Raji (cell line): ENCODE measurements around the gene MRNIP.
A peak's percentile ranks its signal among the peaks of the same experiment; 100 is the strongest.

ENCODE experiments used
- POLR2A ChIP-seq: IDR thresholded peaks from 2 replicates; pipeline ENCODE4 v1.6.1; 2011; ENCODE audit warnings: low read depth, low read length, control low read depth; ENCODE audit not compliant: insufficient read depth

Gene MRNIP

GRCh38 chr5:179802950-179803562 is 55.6 kb downstream of the MRNIP start:
- no peak for TF ChIP-seq POLR2A

- no peak for TF ChIP-seq POLR2A
Measured at GRCh38 chr5:179802207-179802883, 56.3 kb downstream of the MRNIP start.

GRCh38 chr5:179801304-179802206 is 57.1 kb downstream of the MRNIP start:
- TF ChIP-seq POLR2A = no peak

- no peak for TF ChIP-seq POLR2A
Measured at GRCh38 chr5:179800696-179801201, 57.9 kb downstream of the MRNIP start.

- no peak for TF ChIP-seq POLR2A
Measured at GRCh38 chr5:179800071-179800695, 58.4 kb downstream of the MRNIP start.

- TF ChIP-seq POLR2A = no peak
Measured at GRCh38 chr5:179799644-179799973, 59.0 kb downstream of the MRNIP start.

- no peak for TF ChIP-seq POLR2A
Measured at GRCh38 chr5:179798771-179799643, 59.6 kb downstream of the MRNIP start.

- TF ChIP-seq POLR2A = no peak
Measured at GRCh38 chr5:179798144-179798770, 60.4 kb downstream of the MRNIP start.

GRCh38 chr5:179797741-179798140 is 60.9 kb downstream of the MRNIP start:
- no peak for TF ChIP-seq POLR2A

GRCh38 chr5:179796877-179797608 is 61.6 kb downstream of the MRNIP start:
- TF ChIP-seq POLR2A = no peak

GRCh38 chr5:179795863-179796833 is 62.5 kb downstream of the MRNIP start:
- TF ChIP-seq POLR2A = peak; percentile 42
